Measurements from ENCODE around the gene MYL6B.
A peak's percentile ranks its signal among the peaks of the same experiment; 100 is the strongest.

The MYL6B gene

DNA sequence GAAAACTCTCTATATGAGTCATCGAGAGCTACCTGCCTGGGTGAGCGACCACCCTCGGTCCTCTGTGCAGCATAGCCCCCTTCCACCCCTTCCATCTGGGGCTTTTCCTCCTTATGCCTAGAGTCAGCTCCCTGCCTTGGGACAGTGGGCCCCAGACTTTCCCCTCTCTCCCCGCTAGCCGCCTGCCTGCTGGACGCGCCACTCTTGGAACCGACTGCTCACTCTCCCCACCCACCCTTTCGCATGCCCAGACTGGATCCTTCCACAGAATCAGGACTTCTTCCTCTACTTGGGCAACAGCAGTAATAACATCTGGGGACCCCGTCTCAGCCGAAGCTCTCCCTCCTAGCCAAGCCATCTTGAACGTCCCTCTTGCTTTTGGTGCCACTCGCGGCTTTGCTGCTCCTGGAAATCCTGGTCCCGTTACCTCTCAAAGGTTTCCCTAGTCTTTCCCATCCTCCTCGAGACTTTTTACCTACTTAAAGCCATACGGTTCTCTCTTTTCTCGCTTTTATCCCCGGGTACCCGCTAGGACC lies 23.6 kb upstream of the MYL6B start:
- Histone ChIP-seq H3K4me3 (ENCODE audit: low read length) (peak overlapping the region; percentile 89), H3K9me3 (ENCODE audit: low read length) (no peaks in the 10 kb centered on the region), H3K36me3 (ENCODE audit: insufficient read depth, low read length) (peaks cover 33% of the 10 kb centered on the region), H3K27me3 (ENCODE audit: insufficient read depth, low read length) (no peaks in the 10 kb centered on the region), H2AFZ (ENCODE audit: low read depth, low read length) (peak overlapping the region; percentile 13), H3K4me1 (ENCODE audit: insufficient read depth, low read length) (peaks cover 30% of the 10 kb centered on the region)

DNA sequence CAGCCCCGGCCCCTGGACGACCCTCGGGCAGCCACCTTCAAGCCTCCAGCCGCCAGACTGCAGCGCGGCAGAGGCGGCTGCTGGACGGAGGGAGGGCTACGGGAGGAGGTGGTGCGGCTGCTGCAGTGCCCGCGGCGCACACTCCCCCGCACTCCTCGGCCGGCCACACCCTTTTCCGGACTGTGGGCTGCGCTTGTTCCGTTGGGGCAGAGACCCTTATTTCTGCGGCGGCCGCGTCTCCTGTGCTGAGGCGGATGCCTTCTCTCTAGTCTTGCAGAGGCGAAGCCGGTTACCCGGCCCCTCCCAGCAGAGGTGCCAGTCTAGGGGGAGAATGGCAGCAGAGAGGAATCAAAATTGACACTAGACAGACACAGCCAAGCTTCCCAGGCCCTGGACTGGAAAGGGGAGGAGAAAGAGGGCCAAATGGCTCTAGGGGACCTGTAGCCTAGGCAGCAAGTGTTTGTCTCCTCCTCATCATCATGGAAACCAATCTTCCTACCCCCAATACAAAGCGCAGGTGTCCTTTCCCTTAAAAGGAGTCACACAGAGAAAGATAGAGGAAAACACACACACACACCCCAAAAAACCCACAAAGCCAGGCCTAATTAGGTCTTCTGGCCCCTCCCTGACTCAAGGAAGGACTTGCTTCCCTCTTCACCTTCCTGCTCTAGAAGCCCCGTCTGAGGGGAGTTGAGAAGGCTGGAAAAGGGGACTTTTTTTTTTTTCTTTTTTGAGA lies 23.0 kb upstream of the MYL6B start:
- Histone ChIP-seq H3K9me3 (ENCODE audit: low read length) (no peaks in the 10 kb centered on the region), H3K4me1 (ENCODE audit: insufficient read depth, low read length) (peaks cover 30% of the 10 kb centered on the region), H2AFZ (ENCODE audit: low read depth, low read length) (no peak overlapping the region), H3K4me3 (ENCODE audit: low read length) (peak overlapping the region; percentile 89), H3K36me3 (ENCODE audit: insufficient read depth, low read length) (peaks cover 40% of the 10 kb centered on the region), H3K27me3 (ENCODE audit: insufficient read depth, low read length) (no peaks in the 10 kb centered on the region)

DNA sequence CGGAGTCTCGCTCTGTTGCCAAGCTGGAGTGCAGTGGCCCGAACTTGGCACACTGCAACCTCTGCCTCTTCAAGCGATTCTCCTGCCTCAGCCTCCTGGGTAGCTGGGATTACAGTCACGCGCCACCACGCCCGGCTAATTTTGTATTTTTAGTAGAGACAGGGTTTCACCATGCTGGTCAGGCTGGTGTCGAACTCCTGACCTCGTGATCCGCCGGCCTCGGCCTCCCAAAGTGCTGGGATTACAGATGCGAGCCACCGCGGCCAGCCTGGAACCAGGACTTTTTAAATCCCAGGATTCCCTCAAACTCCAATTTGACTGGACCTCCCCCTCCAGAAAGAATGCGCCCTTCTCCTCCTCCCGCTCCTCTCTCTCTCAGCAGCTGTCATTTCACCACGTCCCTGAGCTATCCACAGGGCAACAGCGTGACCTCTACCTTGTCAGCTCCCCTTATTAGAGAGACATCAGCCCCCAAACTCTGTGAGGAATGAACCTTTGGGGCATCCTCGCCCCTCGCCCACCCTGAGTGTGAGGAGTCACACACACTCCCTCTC lies 22.4 kb upstream of the MYL6B start:
- H3K9me3 ChIP-seq (ENCODE audit: low read length): no peaks in the 10 kb centered on the region
- peaks cover 30% of the 10 kb centered on the region for H3K4me1 ChIP-seq (ENCODE audit: insufficient read depth, low read length)
- peaks cover 44% of the 10 kb centered on the region for H3K36me3 ChIP-seq (ENCODE audit: insufficient read depth, low read length)
- H2AFZ ChIP-seq (ENCODE audit: low read depth, low read length): no peak overlapping the region
- no peaks in the 10 kb centered on the region for H3K27me3 ChIP-seq (ENCODE audit: insufficient read depth, low read length)
- peak overlapping the region; percentile 89 for H3K4me3 ChIP-seq (ENCODE audit: low read length)

DNA sequence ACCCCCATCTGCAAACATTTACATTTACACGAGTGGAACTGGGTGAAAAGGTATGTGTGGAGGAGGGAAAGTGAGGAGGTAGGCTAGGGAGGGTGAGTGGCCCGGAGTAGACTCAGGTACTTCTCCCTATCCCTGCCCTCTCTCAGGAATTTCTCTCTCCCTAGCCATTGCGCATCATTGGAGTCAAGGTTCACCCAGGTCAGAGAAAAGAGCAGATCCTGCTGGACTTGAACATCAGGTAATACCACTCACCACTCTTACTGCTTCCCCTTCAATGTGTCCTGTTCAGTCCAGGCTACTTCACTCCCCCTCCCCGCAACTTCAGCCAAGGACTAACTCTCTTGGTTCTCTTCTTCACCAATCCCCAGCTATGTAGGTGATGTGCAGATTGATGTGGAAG lies 21.5 kb upstream of the MYL6B start:
- Histone ChIP-seq H2AFZ (ENCODE audit: low read depth, low read length) (no peak overlapping the region), H3K4me1 (ENCODE audit: insufficient read depth, low read length) (peaks cover 30% of the 10 kb centered on the region), H3K9me3 (ENCODE audit: low read length) (no peaks in the 10 kb centered on the region), H3K36me3 (ENCODE audit: insufficient read depth, low read length) (peaks cover 46% of the 10 kb centered on the region), H3K27me3 (ENCODE audit: insufficient read depth, low read length) (no peaks in the 10 kb centered on the region), H3K4me3 (ENCODE audit: low read length) (no peak overlapping the region)

DNA sequence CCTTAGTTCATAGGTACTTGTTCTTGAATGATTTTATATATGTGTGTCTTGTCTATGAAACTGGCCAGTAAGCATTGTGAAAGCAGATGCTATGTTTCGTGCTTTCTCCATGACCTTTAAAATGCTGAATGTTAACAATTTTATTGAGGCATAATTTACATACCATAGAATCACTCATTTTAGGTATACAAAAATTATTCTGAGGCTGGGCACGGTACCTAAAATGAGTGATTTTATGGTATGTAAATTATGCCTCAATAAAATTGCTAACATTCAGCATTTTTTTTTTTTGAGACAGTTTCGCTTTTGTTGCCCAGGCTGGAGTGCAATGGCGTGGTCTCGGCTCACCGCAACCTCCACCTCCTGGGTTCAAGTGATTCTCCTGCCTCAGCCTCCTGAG lies 17.5 kb upstream of the MYL6B start:
- Histone ChIP-seq H3K4me3 (ENCODE audit: low read length) (no peak overlapping the region), H3K4me1 (ENCODE audit: insufficient read depth, low read length) (peaks cover 3% of the 10 kb centered on the region), H2AFZ (ENCODE audit: low read depth, low read length) (no peak overlapping the region), H3K27me3 (ENCODE audit: insufficient read depth, low read length) (no peaks in the 10 kb centered on the region), H3K36me3 (ENCODE audit: insufficient read depth, low read length) (peaks cover 82% of the 10 kb centered on the region), H3K9me3 (ENCODE audit: low read length) (no peaks in the 10 kb centered on the region)

DNA sequence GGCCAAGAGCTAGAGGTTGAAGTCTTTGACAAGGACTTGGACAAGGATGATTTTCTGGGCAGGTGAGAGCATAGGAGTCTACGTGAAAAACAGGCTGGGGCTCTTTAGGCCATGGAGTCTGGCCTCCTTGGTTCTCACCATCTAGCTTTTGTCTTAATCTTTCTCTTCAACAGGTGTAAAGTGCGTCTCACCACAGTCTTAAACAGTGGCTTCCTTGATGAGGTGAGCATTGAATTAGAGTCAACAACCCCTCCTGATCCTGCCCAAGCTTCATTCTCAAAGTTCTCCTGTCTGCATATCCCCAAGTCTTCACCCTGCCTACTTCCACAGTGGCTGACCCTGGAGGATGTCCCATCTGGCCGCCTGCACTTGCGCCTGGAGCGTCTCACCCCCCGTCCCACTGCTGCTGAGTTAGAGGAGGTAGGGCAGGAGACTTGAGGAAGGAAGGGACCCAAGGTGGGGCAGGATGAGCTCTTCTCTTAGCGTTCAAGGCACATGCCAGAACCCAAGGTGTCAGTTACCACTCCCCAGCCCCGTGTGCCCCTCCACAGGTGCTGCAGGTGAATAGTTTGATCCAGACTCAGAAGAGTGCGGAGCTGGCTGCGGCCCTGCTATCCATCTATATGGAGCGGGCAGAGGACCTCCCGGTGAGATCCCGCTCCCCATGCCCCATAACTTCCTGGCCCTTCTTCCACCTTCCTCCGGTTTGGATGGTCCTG lies 14.4 kb upstream of the MYL6B start:
- Histone ChIP-seq H3K4me1 (ENCODE audit: insufficient read depth, low read length) (no peaks in the 10 kb centered on the region), H3K36me3 (ENCODE audit: insufficient read depth, low read length) (peaks cover 78% of the 10 kb centered on the region), H3K9me3 (ENCODE audit: low read length) (no peaks in the 10 kb centered on the region), H2AFZ (ENCODE audit: low read depth, low read length) (no peak overlapping the region), H3K27me3 (ENCODE audit: insufficient read depth, low read length) (no peaks in the 10 kb centered on the region), H3K4me3 (ENCODE audit: low read length) (no peak overlapping the region)

DNA sequence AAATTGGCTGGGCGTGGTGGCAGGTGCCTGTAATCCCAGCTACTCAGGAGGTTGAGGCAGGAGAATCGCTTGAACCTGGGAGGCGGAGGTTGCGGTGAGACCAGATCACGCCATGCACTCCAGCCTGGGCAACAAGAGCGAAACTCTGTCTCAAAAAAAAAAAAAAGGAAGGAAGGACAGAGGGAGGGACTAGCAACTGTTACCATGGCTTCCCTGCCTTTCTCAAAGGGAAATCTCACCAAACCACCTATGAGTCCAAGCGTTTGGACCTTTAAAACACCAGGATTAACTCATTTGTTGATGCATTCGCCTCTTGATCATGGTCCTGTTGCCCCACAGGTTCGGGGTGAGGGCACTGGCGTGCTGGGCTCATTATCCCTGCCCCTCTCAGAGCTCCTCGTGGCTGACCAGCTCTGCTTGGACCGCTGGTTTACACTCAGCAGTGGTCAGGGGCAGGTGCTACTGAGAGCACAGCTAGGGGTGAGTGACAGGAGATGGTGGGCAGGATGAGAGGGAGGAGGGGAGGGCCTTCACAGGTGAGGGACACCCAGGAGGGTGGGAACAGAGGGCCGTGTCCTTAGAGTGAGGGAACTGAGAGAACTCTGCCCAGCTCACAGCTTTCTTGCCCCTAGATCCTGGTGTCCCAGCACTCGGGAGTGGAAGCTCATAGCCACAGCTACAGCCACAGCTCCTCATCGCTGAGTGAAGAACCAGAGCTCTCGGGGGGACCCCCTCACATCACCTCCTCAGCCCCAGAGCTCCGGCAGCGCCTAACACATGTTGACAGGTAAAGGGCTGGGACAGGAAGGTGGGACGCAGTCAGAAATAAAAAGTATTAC lies 10.2 kb upstream of the MYL6B start:
- H3K27me3 ChIP-seq (ENCODE audit: insufficient read depth, low read length): no peaks in the 10 kb centered on the region
- H3K4me1 ChIP-seq (ENCODE audit: insufficient read depth, low read length): no peaks in the 10 kb centered on the region
- no peak overlapping the region for H2AFZ ChIP-seq (ENCODE audit: low read depth, low read length)
- no peaks in the 10 kb centered on the region for H3K9me3 ChIP-seq (ENCODE audit: low read length)
- H3K4me3 ChIP-seq (ENCODE audit: low read length): no peak overlapping the region
- peaks cover 70% of the 10 kb centered on the region for H3K36me3 ChIP-seq (ENCODE audit: insufficient read depth, low read length)

DNA sequence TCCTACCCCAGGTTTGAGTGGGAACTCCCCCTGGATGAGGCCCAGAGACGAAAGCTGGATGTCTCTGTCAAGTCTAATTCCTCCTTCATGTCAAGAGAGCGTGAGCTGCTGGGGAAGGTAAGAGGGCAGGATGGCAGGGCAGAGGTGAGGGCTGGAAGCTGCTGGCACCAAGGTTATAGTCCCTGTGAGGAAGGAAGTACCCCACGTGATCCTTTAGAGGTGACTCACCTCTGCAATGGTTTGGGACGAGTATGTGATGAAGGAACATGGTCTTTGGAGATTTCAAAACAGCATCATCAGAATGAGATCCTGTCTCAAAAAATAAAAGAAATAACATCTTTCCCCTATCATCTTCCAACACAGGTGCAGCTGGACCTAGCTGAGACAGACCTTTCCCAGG lies 9.2 kb upstream of the MYL6B start:
- no peaks in the 10 kb centered on the region for H3K27me3 ChIP-seq (ENCODE audit: insufficient read depth, low read length)
- H3K9me3 ChIP-seq (ENCODE audit: low read length): no peaks in the 10 kb centered on the region
- H3K4me3 ChIP-seq (ENCODE audit: low read length): no peak overlapping the region
- no peak overlapping the region for H2AFZ ChIP-seq (ENCODE audit: low read depth, low read length)
- H3K4me1 ChIP-seq (ENCODE audit: insufficient read depth, low read length): no peaks in the 10 kb centered on the region
- peaks cover 59% of the 10 kb centered on the region for H3K36me3 ChIP-seq (ENCODE audit: insufficient read depth, low read length)

DNA sequence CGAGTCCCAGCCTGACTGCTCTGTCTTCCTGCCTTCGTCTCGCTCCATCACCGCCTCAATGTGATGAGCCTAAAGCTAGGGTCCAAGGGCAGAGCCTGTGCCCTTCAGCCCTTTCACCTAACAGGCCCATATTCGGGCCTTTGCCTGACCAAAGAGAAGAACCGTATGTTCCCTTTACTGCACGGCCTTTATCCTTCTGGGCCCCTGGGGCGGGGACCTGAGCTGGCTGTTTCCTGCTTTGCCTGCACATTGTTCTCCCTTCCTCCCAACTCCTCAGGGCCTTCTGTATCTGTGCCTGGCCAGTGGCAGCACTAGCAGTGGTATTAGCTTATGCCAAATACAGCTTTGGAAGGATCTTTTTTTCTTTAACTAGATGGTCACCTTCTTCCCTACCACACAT lies 8.5 kb upstream of the MYL6B start:
- no peak overlapping the region for H3K4me3 ChIP-seq (ENCODE audit: low read length)
- H3K36me3 ChIP-seq (ENCODE audit: insufficient read depth, low read length): peaks cover 53% of the 10 kb centered on the region
- H3K27me3 ChIP-seq (ENCODE audit: insufficient read depth, low read length): no peaks in the 10 kb centered on the region
- H3K9me3 ChIP-seq (ENCODE audit: low read length): no peaks in the 10 kb centered on the region
- H3K4me1 ChIP-seq (ENCODE audit: insufficient read depth, low read length): no peaks in the 10 kb centered on the region
- H2AFZ ChIP-seq (ENCODE audit: low read depth, low read length): no peak overlapping the region

DNA sequence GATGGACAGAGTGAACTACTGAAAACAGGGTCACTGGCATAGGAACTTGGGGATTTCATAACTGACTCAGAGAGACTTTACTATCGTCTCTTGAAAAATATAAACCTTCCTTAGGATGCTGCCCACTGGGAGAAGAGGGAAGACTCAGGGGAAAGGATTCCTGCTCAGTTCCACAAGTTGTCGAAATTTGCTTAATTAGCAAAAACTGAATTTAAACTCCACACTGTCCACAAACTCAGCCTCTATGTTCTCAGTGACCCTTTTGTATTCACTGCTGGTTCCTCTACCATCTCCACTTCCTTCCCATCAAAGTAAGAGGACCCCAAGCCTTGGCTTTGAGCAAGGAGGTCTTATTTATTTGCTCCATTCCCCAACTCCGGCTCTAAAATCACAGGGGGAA lies 7.2 kb upstream of the MYL6B start:
- H3K4me1 ChIP-seq (ENCODE audit: insufficient read depth, low read length): no peaks in the 10 kb centered on the region
- H3K27me3 ChIP-seq (ENCODE audit: insufficient read depth, low read length): no peaks in the 10 kb centered on the region
- H2AFZ ChIP-seq (ENCODE audit: low read depth, low read length): no peak overlapping the region
- H3K4me3 ChIP-seq (ENCODE audit: low read length): no peak overlapping the region
- no peaks in the 10 kb centered on the region for H3K9me3 ChIP-seq (ENCODE audit: low read length)
- peaks cover 45% of the 10 kb centered on the region for H3K36me3 ChIP-seq (ENCODE audit: insufficient read depth, low read length)

DNA sequence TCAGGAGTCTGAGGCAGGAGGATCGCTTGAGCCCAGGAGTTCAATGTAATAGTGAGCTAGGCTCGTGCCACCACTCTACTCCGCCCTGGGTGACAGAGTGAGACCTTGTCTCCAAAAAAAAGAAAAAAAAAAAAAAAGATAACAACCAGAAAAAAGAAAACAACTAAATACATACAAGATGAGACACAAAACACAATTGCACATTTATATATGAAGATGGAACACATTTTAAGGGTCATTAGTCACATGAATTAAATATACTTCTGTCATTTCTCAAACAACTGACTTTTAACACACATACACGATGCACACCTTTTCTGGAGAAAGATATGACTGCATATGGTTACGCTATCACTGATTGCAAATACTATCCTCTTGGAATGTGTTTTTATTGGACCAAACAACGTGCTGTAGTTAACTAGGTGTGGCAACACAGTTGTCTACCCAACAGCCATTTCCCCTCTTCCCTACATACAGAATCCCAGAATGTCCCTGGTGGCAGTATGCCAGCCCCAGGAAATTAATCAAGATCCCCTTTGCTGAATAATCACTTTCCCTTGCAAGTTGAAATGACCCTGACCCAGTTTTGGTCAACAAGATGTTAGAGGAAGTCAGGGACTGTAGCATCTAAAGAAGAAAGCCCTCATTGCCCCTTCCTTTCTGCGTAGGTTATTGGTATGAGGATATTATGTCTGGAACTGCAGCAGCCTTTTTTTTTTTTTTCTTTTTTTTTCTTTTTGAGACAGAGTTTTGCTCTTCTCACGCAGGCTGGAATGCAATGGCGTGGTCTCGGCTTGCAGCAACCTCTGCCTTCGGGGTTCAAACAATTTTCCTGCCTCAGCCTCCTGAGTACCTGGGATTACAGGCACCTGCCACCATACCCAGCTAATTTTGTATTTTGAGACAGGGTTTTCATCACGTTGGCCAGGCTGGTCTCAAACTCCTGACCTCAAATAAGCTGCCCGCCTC lies 5.6 kb upstream of the MYL6B start:
- H2AFZ ChIP-seq (ENCODE audit: low read depth, low read length): no peak overlapping the region
- H3K9me3 ChIP-seq (ENCODE audit: low read length): no peaks in the 10 kb centered on the region
- H3K36me3 ChIP-seq (ENCODE audit: insufficient read depth, low read length): peaks cover 36% of the 10 kb centered on the region
- H3K4me3 ChIP-seq (ENCODE audit: low read length): no peak overlapping the region
- H3K27me3 ChIP-seq (ENCODE audit: insufficient read depth, low read length): no peaks in the 10 kb centered on the region
- H3K4me1 ChIP-seq (ENCODE audit: insufficient read depth, low read length): peaks cover 6% of the 10 kb centered on the region

DNA sequence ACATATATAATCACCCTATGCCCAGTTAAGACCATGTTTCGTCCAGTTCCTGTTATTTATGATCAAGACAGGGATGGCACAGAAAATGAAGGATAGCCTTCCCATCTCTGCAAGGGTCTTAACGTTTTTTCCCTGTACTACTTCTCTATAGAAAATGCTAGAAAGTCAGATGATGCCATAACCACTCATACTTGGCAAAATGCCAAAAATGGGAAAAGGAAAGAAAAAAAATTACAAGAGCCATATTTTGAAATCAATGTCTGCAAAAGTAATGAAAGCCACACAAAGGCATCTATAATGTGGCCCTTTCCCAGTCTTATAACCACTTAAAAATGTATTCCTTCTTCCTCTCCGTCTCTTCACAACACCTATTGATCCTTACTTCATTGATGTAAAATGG lies 1.8 kb upstream of the MYL6B start:
- no peak overlapping the region for H2AFZ ChIP-seq (ENCODE audit: low read depth, low read length)
- H3K9me3 ChIP-seq (ENCODE audit: low read length): no peaks in the 10 kb centered on the region
- no peaks in the 10 kb centered on the region for H3K27me3 ChIP-seq (ENCODE audit: insufficient read depth, low read length)
- H3K4me1 ChIP-seq (ENCODE audit: insufficient read depth, low read length): peaks cover 15% of the 10 kb centered on the region
- peaks cover 8% of the 10 kb centered on the region for H3K36me3 ChIP-seq (ENCODE audit: insufficient read depth, low read length)
- no peak overlapping the region for H3K4me3 ChIP-seq (ENCODE audit: low read length)
